NAMALWA (cell line): ENCODE measurements around the gene ACVR1C.
"Not testable (repeated sequence)": the region's sequence is repeated elsewhere in the genome, so short reads cannot be mapped to it uniquely, and the experiment has no call there.

Source experiments
- DNase-seq: peaks from one replicate; pipeline ENCODE4 v3.0.0-alpha.2; 2015; ENCODE audit warnings: low spot score

ACVR1C gene

DNA sequence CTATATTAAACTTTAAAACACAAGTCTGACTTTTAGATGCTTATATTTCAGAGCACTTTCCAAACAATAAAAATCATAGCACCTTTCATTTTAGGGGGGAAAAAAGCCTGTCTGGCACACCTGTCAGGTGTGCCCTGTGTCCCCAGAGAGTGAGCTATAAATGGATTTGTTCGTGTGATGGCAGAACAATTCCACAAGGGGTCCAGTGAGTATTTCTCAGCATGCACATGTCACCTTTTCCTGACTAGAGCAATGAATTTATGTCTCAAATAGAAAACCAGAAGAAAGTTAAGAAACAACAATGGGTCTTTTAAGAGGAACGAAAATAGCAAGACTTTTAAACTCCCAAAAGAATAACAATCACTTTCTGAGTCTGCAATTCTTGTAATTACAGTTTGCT is 55.9 kb downstream of the ACVR1C start:
- peak; percentile 58 for DNase-seq

DNA sequence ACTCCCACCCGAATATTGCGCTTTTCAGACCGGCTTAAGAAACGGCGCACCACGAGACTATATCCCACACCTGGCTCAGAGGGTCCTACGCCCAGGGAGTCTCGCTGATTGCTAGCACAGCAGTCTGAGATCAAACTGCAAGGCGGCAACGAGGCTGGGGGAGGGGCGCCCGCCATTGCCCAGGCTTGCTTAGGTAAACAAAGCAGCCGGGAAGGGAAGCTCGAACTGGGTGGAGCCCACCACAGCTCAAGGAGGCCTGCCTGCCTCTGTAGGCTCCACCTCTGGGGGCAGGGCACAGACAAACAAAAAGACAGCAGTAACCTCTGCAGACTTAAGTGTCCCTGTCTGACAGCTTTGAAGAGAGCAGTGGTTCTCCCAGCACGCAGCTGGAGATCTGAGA is 62.0 kb downstream of the ACVR1C start:
- not testable (repeated sequence) for DNase-seq

DNA sequence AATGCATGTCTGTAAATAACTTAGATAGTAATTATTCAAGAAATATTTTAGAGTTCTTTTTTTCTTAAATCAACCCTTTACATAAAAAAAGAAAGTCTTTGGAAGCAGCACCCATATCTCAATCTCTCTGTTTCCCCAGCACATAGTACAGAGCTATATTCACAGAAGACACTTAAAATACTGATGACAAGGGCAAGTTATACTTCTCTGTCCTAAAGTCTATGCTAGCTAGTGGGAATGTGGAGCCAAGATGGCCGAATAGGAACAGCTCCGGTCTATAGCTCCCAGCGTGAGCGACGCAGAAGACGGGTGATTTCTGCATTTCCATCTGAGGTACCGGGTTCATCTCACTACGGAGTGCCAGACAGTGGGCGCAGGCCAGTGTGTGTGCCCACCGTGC is 62.6 kb downstream of the ACVR1C start:
- not testable (repeated sequence) for DNase-seq

DNA sequence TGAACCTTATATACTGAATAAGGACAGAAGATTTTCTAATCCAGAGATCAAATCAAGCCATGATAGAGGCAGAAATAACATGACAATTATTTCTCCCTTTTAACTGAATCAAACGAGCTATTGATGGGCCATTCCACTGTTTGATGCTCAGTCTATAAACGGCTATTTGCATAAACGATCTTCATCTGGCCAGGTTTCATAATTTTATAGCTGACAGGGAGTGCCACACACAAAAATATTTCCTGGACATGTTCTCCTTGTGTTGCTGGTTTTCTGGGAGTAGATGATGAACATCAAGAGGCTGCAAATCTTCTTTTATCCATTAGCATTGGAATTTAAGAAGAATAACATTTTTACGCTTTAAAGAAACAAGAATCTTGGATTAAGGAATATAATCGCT is 63.1 kb downstream of the ACVR1C start:
- DNase-seq, result no peak

DNA sequence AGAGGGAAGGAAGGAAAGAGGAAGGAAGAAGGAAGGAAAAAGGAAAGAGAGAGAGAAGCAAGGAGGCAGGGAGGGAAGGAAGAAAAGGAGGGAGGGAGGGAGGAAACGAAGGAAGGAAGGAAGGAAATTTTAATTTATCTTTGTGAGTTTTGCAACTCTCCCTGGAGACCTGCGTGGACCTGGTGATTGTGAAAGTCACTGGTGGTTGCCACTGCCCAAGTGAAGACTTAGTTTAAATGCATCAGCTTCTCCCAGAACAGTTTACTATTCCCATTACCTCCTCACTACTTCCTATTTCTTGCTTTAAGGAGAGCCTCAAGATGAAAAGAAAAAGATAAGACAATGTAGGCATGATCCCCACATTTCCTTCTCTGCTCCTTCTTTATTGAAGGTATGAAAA is 68.8 kb downstream of the ACVR1C start:
- no peak for DNase-seq

DNA sequence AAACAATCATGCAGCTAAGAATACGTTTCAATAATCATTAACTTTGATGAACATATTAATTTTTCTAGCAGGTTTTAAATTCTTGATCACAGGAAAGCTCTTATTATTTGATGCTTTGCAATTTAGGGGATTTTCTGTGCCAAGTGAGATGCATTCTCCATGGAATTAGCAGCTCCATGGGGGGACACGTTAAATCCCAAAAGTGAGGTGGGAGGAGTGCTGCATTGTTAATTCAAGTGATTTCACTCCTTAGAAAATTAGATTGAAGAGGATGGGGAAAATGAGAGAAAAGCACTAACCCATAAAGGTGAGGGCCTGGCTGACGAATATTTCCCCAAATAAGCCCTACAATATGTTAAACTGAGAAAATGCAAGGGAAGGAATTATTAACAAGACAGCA is 69.2 kb downstream of the ACVR1C start:
- no peak for DNase-seq

DNA sequence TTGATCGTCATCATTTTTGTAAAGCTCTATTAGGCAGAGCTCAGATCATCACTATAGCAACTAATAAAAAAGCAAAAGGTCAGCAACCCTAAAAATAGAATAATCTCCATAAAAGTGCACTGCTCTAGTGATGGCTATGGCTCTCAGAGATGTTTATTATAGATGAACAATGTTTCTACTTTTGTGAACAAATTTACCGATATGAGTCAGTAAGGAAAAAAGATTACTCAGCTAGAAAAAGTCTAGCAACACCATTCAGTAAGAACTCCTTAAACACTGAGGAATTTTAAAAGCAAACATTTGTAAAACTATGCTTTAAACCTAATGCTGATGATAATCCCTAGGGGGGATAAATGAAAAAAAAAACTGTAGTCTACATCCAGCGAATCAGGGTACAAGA is 69.6 kb downstream of the ACVR1C start:
- no peak for DNase-seq

DNA sequence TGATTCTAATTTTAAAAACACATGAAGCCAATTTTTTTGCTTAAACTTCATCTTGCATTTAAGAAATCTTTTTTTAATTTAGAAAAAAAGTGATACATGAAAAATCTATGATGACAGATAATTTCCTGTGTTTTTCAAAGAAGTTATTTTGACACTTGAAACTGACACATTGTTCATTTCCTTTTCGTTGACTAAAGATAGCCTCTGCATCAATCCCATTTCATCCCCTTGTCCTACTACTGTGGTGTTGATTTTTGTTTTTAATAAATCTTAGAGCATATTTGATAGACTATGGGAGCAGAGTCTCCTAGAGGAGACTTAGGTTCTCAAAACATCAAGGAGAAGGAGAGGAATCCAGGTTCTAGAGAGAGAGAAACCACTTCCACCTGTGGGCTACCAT is 70.9 kb downstream of the ACVR1C start:
- DNase-seq, result no peak

DNA sequence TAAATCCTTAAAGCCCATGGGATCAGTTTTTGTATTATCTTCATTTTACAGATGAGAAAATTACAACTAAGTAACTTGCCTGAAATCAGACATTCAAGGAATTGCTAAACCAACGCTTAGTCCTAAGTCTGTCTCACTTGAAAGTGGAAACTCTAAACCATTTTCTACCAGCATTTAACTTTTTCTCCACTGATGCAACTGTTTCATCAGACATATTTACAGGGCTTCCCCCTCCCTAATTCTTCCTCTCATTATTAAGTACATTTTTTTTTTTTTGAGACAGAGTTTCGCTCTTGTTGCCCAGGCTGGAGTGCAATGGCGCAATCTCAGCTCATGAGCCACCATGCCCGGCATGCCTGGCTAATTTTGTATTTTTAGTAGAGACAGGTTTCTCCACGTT is 88.6 kb downstream of the ACVR1C start:
- DNase-seq, result no peak

DNA sequence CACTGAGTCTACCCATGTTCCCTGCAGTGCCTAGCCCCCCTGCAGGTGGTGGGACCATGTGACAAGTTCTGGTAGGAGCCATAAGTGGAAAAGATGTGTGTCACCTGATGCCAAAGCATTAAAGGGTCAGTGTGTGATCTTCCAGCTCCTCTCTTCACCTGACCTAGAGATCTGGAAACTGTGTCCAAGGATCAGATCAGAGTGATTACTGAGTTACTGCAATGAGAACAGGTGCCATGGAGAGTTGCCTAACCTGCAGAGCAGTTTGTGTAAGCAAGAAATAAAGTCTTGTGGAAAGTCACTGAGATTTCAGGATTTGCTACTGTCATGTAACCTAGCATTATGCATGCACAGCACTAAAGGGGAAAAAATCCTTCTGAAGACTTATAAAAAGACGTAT is 90.6 kb downstream of the ACVR1C start:
- no peak for DNase-seq

DNA sequence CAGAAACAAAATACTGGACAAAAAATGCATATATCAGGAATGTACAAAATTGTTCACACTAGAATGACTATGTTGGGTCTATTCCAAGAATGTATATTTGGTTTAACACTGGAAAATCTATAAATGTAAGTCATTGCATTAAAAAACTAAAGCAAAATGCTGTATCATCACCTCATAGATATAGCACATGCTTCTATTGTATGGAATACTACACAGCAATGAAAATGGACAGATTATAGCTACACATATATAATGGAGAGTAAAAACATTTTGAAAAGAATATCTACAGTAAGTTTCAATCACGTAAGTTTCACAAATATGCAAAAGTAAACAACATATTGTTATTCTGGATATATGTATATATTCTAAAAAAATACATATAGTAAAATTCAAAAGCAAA is 91.8 kb downstream of the ACVR1C start:
- DNase-seq, result no peak

DNA sequence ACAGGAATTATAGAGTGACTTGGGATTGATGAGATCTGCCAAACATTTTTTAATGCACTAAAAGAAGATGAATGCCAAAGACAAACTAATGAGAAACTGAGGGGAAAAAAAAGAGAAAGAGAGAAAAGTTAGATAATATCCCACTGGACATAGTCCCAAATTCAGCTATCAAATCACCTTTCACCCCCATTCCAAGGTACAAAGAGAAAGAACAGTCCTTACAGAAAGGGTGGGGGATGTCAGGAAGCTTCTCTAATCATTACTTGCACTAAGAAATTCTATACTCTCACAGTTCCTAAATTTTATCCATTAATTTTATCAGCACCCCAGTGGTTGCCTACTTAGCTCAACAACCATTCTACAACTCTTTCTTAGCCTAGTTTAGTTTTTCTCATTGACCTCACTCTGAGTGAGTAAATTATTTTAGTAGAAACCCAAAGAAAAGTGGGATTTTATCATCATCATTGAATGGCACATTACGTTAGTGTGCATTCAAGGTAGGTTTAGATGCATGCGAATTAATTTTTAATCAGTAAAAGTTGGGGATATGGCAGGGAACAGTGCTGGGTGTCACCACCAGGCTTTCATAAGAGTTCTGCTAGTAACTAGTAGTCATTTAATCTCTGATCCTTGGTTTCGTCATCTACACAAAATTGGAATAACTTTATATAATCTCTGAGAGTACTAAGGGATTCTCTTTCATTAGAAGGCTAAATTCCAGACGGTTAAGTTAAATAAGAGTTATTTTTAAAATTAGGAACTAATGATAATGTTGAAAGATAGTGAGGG is 99.5 kb downstream of the ACVR1C start:
- DNase-seq, result no peak

DNA sequence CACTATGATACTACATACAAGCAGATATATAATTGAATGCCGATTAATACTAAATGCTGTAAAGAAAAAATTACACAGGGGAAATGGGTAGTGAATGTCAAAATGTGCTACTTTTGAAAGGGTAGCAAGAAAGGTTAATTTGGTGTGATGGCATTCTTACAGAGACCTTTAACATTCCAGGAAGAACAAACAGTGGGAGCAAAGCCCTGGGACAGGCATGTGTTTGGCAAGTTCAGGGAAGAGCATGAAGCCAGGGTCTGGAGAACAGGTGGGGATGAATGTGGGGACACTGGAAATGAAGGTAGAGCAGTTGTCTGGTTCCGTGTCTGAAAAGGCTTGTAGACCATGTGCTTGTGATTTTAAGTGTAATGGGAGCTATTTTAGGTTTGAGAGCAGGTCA is 102.6 kb downstream of the ACVR1C start:
- DNase-seq, result no peak

DNA sequence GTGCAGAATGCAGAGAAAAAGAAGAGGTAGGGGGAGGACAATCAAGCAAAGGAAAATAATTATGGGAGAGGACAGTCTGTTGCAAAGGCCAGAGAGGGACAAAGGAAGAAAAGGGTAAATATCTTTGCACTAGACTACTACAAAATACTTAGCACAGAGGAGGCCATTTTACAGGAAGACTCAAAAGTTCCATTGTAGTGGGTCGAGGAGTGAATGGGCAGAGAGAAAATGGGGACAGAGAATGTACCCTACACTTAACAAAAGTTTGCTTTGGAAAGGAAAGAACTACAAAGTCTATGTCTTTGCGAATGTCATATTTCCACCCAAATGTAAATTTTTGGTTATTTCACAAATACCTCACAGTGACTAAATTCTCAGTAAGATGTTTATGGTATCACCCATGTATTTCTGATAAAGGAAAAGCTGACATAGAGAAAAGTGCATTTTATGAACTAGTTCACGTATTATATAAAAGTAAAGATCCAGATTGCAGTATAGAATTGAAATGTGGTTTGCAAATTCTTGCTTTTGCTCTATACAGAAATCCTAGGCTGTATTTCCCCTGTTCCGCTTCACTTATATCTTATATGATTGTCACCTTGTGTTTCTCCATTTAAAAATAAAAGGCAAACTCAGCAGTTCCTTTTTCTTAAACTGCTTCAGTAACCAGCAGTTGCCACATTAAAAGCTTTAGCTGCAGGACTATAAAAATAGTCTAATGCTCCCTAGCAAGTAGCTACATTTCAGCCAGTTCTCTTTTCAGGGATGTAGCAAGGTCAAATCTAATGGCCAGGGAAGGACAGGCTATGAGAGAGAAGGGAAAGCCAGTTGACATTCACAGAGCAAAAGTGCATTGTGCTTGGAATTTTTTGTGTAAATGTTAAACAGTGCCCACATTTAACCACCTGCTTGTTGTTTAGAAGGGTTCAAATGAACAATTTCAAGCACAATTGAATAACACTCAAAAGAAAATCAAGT is 105.1 kb downstream of the ACVR1C start:
- DNase-seq, result peak; percentile 16

DNA sequence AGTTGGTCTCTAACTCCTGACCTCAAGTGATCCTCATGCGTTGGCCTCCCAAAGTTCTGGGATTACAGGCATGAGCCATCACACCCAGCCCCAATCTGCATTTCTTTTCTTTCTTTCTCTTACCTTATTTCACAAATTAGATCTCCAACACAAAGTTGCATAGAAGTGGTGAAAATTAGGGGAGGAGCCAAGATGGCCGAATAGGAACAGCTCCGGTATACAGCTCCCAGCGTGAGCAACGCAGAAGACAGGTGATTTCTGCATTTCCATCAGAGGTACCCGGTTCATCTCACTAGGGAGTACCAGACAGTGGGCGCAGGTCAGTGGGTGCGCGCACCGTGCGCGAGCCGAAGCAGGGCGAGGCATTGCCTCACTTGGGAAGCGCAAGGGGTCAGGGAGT is 113.7 kb downstream of the ACVR1C start:
- DNase-seq, result not testable (repeated sequence)

DNA sequence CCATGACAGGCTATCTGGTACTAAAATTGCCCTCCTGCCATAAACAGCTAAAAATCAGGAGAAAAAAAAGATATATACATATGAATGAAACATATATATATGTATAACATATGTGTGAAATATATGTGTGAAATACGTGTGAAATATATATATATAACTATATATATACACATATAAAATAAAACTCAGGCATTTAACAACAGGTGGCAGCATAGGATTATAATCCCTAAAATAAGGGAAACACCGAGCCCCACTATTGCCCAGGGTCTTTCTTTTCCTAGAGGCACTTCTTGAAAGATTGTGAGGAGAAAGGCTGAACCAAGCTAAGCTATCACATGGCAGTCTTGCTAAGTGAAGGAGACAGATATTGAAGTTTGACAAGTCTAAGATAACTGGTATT is 118.9 kb downstream of the ACVR1C start:
- peak; percentile 9 for DNase-seq

DNA sequence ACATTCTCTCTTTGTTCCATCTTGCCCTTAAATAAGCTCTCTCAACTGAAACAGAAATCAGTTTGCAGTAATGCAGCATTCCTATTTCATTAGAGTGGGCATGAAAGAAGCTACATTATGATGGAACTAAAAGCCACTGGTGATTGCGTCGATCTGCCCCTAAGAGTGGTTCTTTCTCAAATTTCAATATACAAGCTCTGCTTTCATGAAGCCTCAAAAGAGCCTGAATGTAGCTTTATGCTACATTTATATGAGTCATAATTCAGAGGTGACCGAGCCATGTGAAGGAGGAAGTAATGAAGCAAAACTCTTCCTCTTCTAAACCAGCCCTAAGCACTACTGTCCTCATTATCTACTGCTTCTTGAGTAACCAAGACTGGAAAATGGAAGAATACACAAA is 120.0 kb downstream of the ACVR1C start:
- DNase-seq, result no peak

DNA sequence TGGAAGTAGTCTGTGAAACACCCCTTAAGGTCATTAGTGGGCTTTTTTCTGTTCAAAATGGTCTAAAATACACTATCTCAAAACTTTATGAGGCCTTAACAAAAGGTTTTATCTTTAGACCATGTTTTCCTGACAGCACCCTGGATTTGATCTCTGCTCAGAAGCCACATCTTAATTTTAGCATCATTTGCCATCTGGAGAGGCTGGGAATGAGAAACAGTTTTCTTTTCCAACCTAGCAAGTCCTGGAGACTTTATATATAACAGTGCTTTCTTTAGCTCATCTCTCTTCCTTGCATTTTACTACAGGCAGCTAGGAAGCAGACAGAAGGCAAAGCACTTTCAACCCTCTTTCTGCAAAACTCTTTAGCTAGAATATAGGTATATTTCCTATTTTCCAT is 122.1 kb downstream of the ACVR1C start:
- no peak for DNase-seq

DNA sequence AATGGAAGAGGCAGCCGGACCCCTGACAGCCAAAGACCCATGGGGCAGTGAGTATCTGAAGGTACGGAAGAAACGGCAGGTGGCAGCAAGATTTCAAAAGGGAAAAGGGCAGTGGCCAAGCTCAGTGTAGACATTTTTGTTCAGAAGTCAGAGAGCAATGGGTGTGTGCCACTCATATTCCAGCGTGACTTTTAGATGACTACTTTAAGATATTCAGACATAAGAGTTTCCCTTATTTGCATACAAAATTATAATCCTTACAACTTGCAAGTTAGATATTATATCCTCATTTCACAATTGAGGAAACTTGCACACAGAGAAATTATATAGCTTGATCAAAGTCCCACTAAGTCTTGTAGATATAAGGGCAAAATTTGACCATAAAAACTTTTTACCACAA is 124.0 kb downstream of the ACVR1C start:
- no peak for DNase-seq

DNA sequence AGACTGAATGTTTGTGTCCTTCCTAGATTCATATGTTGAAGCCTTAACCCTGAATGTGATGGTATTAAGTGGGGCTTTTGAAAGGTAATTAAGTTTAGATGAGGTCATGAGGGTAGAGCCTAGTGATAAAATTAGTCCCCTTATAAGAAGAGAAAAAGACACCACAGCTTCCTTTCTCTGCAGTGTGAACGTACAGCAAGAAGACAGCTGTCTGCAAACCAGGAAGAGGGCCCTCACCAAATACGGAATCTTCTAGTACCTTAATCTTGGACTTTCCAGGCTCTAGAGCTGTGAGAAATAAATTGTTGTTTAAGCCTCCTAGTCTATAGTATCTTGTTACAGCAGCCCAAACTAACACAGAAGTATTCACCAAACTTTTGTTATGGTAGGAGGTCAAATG is 127.6 kb downstream of the ACVR1C start:
- peak; percentile 31 for DNase-seq

DNA sequence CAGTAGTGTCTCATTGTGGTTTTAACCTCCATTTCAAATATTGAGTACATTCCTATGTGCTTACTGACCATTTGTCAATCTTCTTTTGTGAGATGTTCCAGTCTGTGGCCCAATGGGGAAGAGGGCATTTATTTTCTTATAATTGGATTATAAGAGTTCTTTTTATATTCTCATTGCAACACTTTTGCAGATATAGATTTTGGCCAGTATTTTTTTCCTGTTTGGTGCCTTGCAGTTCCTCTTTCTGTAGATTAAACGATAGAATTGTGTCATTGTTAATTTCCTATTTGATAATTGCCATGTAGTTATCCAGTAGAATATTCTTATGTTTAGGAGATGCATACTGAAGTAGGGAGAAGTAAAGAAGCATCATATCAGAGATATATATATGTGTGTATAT is 128.3 kb downstream of the ACVR1C start:
- no peak for DNase-seq

DNA sequence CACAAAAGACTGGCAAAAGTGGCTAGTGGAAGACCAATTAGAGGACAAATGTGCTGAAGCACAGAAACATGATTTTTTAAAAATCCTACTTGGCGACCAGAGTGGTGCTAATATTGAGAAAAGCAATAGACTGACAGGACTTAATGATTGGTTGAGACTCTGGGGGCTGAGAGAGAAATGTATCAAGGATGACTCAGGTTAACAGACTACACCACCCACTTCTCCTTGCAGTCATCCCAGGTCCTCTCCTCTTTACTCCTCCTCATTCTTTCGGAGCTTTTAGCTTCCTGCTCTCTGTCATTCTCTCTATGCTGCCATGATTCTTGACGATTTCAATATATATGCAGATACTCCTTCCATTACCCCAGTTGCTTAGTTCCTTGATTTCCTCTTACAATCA is 130.2 kb downstream of the ACVR1C start:
- DNase-seq, result no peak

DNA sequence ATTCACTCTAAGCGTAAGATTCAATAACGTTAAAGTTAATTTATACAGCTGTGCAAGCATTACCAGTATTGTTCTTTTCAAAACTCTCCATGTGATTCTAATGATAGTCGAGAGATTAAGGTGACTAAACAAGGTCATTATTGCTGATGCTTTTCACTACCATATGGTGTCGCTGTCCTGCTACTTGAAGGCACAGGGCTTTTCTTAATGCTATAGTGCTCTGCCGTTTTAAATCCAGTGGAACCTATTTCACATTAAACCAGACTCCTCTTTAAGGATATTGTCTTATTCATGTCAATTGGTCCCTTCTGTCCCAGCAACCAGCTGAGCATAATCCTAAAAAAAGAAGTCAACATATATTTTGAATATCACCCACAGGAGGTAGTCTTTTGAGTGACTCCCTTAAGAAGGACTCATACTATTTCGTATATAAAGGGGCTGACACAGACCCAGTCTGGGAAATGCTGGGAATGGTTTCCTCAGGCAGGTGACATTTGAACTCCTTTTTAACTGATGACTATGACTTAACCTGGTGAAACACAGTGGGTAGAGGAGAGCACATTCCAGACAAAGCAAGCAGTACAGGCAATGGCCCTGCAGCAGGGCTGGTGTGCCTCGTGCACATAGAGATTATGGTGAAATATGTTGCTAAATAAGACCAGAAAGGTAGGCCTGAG is 130.9 kb downstream of the ACVR1C start:
- DNase-seq, result peak; percentile 64
